Upper lobe of left lung (tissue), 4 donors: ENCODE results near the gene TMX1.

Experiments
- POLR2A ChIP-seq, 4 donors: fragments of 450-650 bp; IDR thresholded peaks; one replicate each; pipeline ENCODE4 v1.5.1; 2016 to 2017; ENCODE audit warnings: antibody characterized with exemption in 4 of 4, mild to moderate bottlenecking in 2 of 4
- TF ChIP-seq, protein P1 (sequence below), 6 experiments: fragments of 450-650 bp in 4 of 6; fragments of 200-600 bp in 2 of 6; sonication (generic) in 2 of 6; IDR thresholded peaks; one replicate each; pipeline ENCODE4 v1.5.1; 2016 to 2019; ENCODE audit warnings: antibody characterized with exemption in 6 of 6

DNA sequence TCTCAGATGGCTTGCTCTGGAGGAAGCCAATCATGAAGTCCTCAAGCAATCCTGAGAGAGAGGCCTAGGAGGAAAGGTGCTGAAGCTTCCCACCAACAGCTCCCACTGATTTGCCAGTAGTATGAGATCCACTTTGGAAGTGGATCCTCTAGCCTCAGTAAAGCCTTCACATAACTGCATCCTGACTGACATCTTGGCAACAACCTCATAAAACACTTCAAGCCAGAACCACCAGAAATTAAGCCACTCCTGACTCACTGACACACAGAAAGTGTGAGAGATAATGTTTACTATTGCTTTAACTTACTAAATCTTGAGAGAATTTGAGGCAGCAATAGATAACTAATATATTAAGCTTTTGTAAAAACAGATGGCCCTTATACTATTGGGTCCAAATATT lies 11.7 kb upstream of the TMX1 start:
- no peak for TF ChIP-seq POLR2A (IDR thresholded peaks at IDR 0.05)
- TF ChIP-seq, protein P1, sequence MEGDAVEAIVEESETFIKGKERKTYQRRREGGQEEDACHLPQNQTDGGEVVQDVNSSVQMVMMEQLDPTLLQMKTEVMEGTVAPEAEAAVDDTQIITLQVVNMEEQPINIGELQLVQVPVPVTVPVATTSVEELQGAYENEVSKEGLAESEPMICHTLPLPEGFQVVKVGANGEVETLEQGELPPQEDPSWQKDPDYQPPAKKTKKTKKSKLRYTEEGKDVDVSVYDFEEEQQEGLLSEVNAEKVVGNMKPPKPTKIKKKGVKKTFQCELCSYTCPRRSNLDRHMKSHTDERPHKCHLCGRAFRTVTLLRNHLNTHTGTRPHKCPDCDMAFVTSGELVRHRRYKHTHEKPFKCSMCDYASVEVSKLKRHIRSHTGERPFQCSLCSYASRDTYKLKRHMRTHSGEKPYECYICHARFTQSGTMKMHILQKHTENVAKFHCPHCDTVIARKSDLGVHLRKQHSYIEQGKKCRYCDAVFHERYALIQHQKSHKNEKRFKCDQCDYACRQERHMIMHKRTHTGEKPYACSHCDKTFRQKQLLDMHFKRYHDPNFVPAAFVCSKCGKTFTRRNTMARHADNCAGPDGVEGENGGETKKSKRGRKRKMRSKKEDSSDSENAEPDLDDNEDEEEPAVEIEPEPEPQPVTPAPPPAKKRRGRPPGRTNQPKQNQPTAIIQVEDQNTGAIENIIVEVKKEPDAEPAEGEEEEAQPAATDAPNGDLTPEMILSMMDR (IDR thresholded peaks at IDR 0.05): no peak
